Stimulated activated CD4-positive, alpha-beta T cell treated with anti-CD3 and anti-CD28 coated beads, Interleukin-2, amount 100 ng/mL, for 24 hours (primary cell): ENCODE measurements around the gene HNRNPA1.
A peak's percentile ranks its signal among the peaks of the same experiment; 100 is the strongest.
"Not testable (repeated sequence)": the region's sequence is repeated elsewhere in the genome, so short reads cannot be mapped to it uniquely, and the experiment has no call there.

Experiments used
- DNase-seq, 2 donors: peaks; one replicate each; pipeline ENCODE4 v3.0.0-alpha.2; 2020

The HNRNPA1 gene

GRCh38 chr12:54300225-54300731 is 19.8 kb downstream of the HNRNPA1 start:
- no peak for DNase-seq

GRCh38 chr12:54300732-54301427 is 20.4 kb downstream of the HNRNPA1 start, which contains the start of gene NFE2:
TSS of gene NFE2 (minus strand) at chr12:54301015. CDS start at chr12:54295248, 5,767 bp downstream.
- peak; percentile 47 to 53 for DNase-seq

- no peak for DNase-seq
Observed at GRCh38 chr12:54301428-54302048, 21.0 kb downstream of the HNRNPA1 start.

- DNase-seq: no peak
Observed at GRCh38 chr12:54303640-54304039, 23.1 kb downstream of the HNRNPA1 start.

GRCh38 chr12:54304187-54304810 is 23.8 kb downstream of the HNRNPA1 start:
- DNase-seq: no peak

- DNase-seq: peak in 1 of 2 donors; percentile 40
Observed at GRCh38 chr12:54306925-54307741, 26.6 kb downstream of the HNRNPA1 start.

GRCh38 chr12:54311051-54311450 is 30.5 kb downstream of the HNRNPA1 start:
- no peak for DNase-seq

GRCh38 chr12:54312309-54312708 is 31.8 kb downstream of the HNRNPA1 start:
- DNase-seq: not testable (repeated sequence)

- no peak for DNase-seq
Observed at GRCh38 chr12:54321363-54321762, 40.8 kb downstream of the HNRNPA1 start.

GRCh38 chr12:54324617-54325441 is 44.3 kb downstream of the HNRNPA1 start, which contains the start of gene COPZ1:
TSS of gene COPZ1 (plus strand) at chr12:54325131. CDS start at chr12:54325164, 33 bp downstream.
- DNase-seq: peak; percentile 88 to 91

- not testable (repeated sequence) for DNase-seq
Observed at GRCh38 chr12:54325442-54326109, 45.0 kb downstream of the HNRNPA1 start.

GRCh38 chr12:54328595-54329337 is 48.2 kb downstream of the HNRNPA1 start:
- no peak for DNase-seq

GRCh38 chr12:54329759-54330158 is 49.2 kb downstream of the HNRNPA1 start:
- no peak for DNase-seq

GRCh38 chr12:54330442-54330841 is 49.9 kb downstream of the HNRNPA1 start:
- DNase-seq: no peak

GRCh38 chr12:54331461-54331860 is 50.9 kb downstream of the HNRNPA1 start:
- no peak for DNase-seq

- DNase-seq: no peak
Observed at GRCh38 chr12:54333420-54334034, 53.0 kb downstream of the HNRNPA1 start.
